Heart left ventricle (tissue), 16 donors: ENCODE results near the gene SLC44A1. TPM values are rescaled to one million over a fixed set of nuclear protein-coding genes. Genes with fewer than 3 reads are reported as not detected.

Source experiments
- ATAC-seq, 4 donors: fragments of 200-7000 bp; cut with Tn5 transposase; one replicate each; pipeline ENCODE4 v1.9.1; 2020 to 2022; ENCODE audit warnings: moderate library complexity in 4 of 4, mild to moderate bottlenecking in 3 of 4, moderate number of reproducible peaks in 1 of 4
- DNase-seq, 5 donors: peaks; one replicate each; pipeline ENCODE4 v3.0.0-alpha.2; 2020
- H3K27ac ChIP-seq, 12 donors: fragments of 200-600 bp; sonication (generic) in 4 of 12; one replicate each; pipeline versions ENCODE4 v1.5.0 to v1.8.0; 2016 to 2022; ENCODE audit warnings: mild to moderate bottlenecking in 2 of 12
- H3K27me3 ChIP-seq, 9 donors: fragments of 200-600 bp; sonication (generic) in 2 of 9; one replicate each; pipeline versions ENCODE4 v1.5.1 to v1.8.0; 2016 to 2022; ENCODE audit warnings: mild to moderate bottlenecking in 3 of 9
- H3K36me3 ChIP-seq, 9 donors: fragments of 200-600 bp; sonication (generic) in 2 of 9; one replicate each; pipeline versions ENCODE4 v1.5.0 to v1.8.0; 2018 to 2022; ENCODE audit warnings: mild to moderate bottlenecking in 2 of 9
- H3K4me1 ChIP-seq, 12 donors: fragments of 200-600 bp; sonication (generic) in 4 of 12; one replicate each; pipeline versions ENCODE4 v1.5.0 to v1.8.0; 2016 to 2022; ENCODE audit warnings: mild to moderate bottlenecking in 3 of 12
- H3K4me3 ChIP-seq, 12 donors: fragments of 200-600 bp; sonication (generic) in 4 of 12; one replicate each; pipeline versions ENCODE4 v1.5.0 to v1.8.0; 2017 to 2022; ENCODE audit warnings: mild to moderate bottlenecking in 9 of 12, moderate library complexity in 4 of 12
- H3K9me3 ChIP-seq, 12 donors: fragments of 200-600 bp; sonication (generic) in 4 of 12; one replicate each; pipeline versions ENCODE4 v1.5.0 to v1.8.0; 2016 to 2022; ENCODE audit warnings: mild to moderate bottlenecking in 1 of 12
- CTCF ChIP-seq, 12 donors: fragments of 200-600 bp; sonication (generic) in 4 of 12; IDR thresholded peaks; one replicate each; pipeline versions ENCODE4 v1.5.0 to v1.8.0; 2018 to 2022; ENCODE audit warnings: antibody characterized with exemption in 12 of 12, mild to moderate bottlenecking in 5 of 12
- POLR2A ChIP-seq, 2 donors: fragments of 450-650 bp; IDR thresholded peaks; one replicate each; pipeline ENCODE4 v1.6.1; 2017; ENCODE audit warnings: antibody characterized with exemption in 2 of 2, mild to moderate bottlenecking in 2 of 2, moderate library complexity in 2 of 2
- WGBS, 4 donors: extraction: QIAGEN DNeasy Blood & Tissue Kit in 2 of 4; methylation state at CpG; one replicate each; pipeline versions ENCODE4 v1.1.5 to v1.1.7; 2013 to 2018; 5-methylcytosine and 5-hydroxymethylcytosine counted together
- intact Hi-C, 10 donors: fragments of 100-400 bp; cut with DNase I; formaldehyde crosslinking; loops; one replicate each; pipeline versions ENCODE4 v1.11.1 to v1.14.2; 2022
- polyA plus RNA-seq, 2 donors: library from polyadenylated mRNA; stranded (reverse); fragments of 200-250 nt; gene quantifications; one replicate each; pipeline ENCODE4 v1.2.3, GENCODE V29; 2013
- total RNA-seq, 9 donors: library from RNA; depleted of rRNA in 2 of 9; stranded (reverse); fragments of >200 nt in 2 of 9; fragmentation: NEBNext Ultra II Directional in 3 of 9; extraction: Animal tissue kit (Norgen Biotek cat#: 25700) in 3 of 9; gene quantifications; one replicate each; pipeline versions ENCODE4 v1.1.0 to v1.2.4, GENCODE V29; 2016 to 2023
- donor health status: ischemic (EF 13 %, LVEDD 7.1; RV severe dilation, severe dysfunction).
- donor health status: healthy with polysubstance abuse.
- donor health status: DM: no; HTN: yes; CAD: no.
- donor health status: DM: no; HTN: no; CAD: no.
- donor health status: ischemic (EF 25% LVEDD 6.9; RV normal size, moderate dysfunction).
- donor health status: ischemic (EF 25% LVEDD 5.7; RV mildly dilated, moderate dysfunction).
- donor health status: healthy.
- donor health status: DM: yes; HTN: yes; CAD: no.
- donor health status: ischemic (EF 35%, LVEDD 5.7; RV mildly dilated, moderate dysfunction).
- donor health status: nonischemic (EF 11% LVEDD 7.7; RV severe dilation, severe dysfunction).
- donor health status: DM: yes; HTN: yes; CAD: no.
- donor health status: PGD.
- donor health status: ischemic (EF 29% LVEDD 5.4; RV normal size, mild dysfunction).
- donor health status: nonischemic (EF 23%, LVEDD 6.1; RV moderate dilation, normal function).

The SLC44A1 gene
- total and polyA plus RNA-seq, 11 donors = 5.1 to 29.4 (median 21.3) TPM

- Histone ChIP-seq H3K27me3 (no peaks in the 10 kb centered on the region), H3K4me1 (peaks cover 0 to 3% (median 0%) of the 10 kb centered on the region in 12 donors), H3K4me3 (no peak overlapping the region), H3K9me3 (no peaks in the 10 kb centered on the region), H3K36me3 (peaks cover 0 to 57% (median 26%) of the 10 kb centered on the region in 9 donors), H3K27ac (no peak overlapping the region)
- intact Hi-C loops = loop anchor here in 1 of 10 donors (10.0 kb wide), 1 partner anchor 63 kb away; no protein-coding TSS in a partner anchor
- TF ChIP-seq POLR2A (IDR thresholded peaks at IDR 0.05) = no peak
- no peak for TF ChIP-seq CTCF (IDR thresholded peaks at IDR 0.05)
- ATAC-seq = no peak
- no peak for DNase-seq
- 85 to 95% (median 88%) methylated on average over 3 of the region's 3 CpGs for WGBS, 4 donors
Measured at GRCh38 chr9:105357937-105358336, 113.5 kb downstream of the SLC44A1 start.

- DNase-seq (no peak), ATAC-seq (no peak)
- Histone ChIP-seq H3K36me3 (peaks cover 0 to 77% (median 36%) of the 10 kb centered on the region in 9 donors), H3K27me3 (no peaks in the 10 kb centered on the region), H3K9me3 (no peaks in the 10 kb centered on the region), H3K4me3 (no peak overlapping the region), H3K4me1 (no peaks in the 10 kb centered on the region), H3K27ac (no peak overlapping the region)
- 92 to 93% (median 93%) methylated on average over 3 of the region's 3 CpGs for WGBS, 4 donors
- intact Hi-C loops = loop anchor here in 1 of 10 donors (10.0 kb wide), 1 partner anchor 65 kb away; no protein-coding TSS in a partner anchor
- TF ChIP-seq POLR2A (IDR thresholded peaks at IDR 0.05) = no peak
- no peak for TF ChIP-seq CTCF (IDR thresholded peaks at IDR 0.05)
Measured at GRCh38 chr9:105359892-105360291, 115.4 kb downstream of the SLC44A1 start.

- Histone ChIP-seq H3K27ac (no peak overlapping the region), H3K9me3 (no peaks in the 10 kb centered on the region), H3K36me3 (peaks cover 0 to 81% (median 36%) of the 10 kb centered on the region in 9 donors), H3K4me3 (no peak overlapping the region), H3K27me3 (no peaks in the 10 kb centered on the region), H3K4me1 (no peaks in the 10 kb centered on the region)
- ATAC-seq (no peak), DNase-seq (no peak)
- WGBS, 4 donors = 63 to 75% (median 69%) methylated on average over 1 of the region's 1 CpG
- TF ChIP-seq CTCF (IDR thresholded peaks at IDR 0.05) (peak in 1 of 12 donors; percentile 11), POLR2A (IDR thresholded peaks at IDR 0.05) (no peak)
- intact Hi-C loops = no loop called here
Measured at GRCh38 chr9:105360344-105360743, 115.9 kb downstream of the SLC44A1 start.

- TF ChIP-seq POLR2A (IDR thresholded peaks at IDR 0.05) (no peak), CTCF (IDR thresholded peaks at IDR 0.05) (no peak)
- 86 to 97% (median 96%) methylated on average over 9 of the region's 9 CpGs for WGBS, 4 donors
- no peak for DNase-seq
- Histone ChIP-seq H3K9me3 (no peaks in the 10 kb centered on the region), H3K27me3 (no peaks in the 10 kb centered on the region), H3K4me1 (no peaks in the 10 kb centered on the region), H3K27ac (no peak overlapping the region), H3K4me3 (no peak overlapping the region), H3K36me3 (peaks cover 0 to 92% (median 42%) of the 10 kb centered on the region in 9 donors)
- ATAC-seq = no peak
- intact Hi-C loops = no loop called here
Measured at GRCh38 chr9:105361873-105362272, 117.4 kb downstream of the SLC44A1 start.
